GM12872 (cell line): ENCODE measurements around the gene PRICKLE3.

Experiments used
- TF ChIP-seq, protein P1 (sequence below): IDR thresholded peaks from 3 replicates; pipeline ENCODE4 v1.5.1; 2011; ENCODE audit warnings: low read depth, mild to moderate bottlenecking, low read length, moderate library complexity; ENCODE audit not compliant: insufficient read depth

PRICKLE3 gene, protein sequence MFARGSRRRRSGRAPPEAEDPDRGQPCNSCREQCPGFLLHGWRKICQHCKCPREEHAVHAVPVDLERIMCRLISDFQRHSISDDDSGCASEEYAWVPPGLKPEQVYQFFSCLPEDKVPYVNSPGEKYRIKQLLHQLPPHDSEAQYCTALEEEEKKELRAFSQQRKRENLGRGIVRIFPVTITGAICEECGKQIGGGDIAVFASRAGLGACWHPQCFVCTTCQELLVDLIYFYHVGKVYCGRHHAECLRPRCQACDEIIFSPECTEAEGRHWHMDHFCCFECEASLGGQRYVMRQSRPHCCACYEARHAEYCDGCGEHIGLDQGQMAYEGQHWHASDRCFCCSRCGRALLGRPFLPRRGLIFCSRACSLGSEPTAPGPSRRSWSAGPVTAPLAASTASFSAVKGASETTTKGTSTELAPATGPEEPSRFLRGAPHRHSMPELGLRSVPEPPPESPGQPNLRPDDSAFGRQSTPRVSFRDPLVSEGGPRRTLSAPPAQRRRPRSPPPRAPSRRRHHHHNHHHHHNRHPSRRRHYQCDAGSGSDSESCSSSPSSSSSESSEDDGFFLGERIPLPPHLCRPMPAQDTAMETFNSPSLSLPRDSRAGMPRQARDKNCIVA

DNA sequence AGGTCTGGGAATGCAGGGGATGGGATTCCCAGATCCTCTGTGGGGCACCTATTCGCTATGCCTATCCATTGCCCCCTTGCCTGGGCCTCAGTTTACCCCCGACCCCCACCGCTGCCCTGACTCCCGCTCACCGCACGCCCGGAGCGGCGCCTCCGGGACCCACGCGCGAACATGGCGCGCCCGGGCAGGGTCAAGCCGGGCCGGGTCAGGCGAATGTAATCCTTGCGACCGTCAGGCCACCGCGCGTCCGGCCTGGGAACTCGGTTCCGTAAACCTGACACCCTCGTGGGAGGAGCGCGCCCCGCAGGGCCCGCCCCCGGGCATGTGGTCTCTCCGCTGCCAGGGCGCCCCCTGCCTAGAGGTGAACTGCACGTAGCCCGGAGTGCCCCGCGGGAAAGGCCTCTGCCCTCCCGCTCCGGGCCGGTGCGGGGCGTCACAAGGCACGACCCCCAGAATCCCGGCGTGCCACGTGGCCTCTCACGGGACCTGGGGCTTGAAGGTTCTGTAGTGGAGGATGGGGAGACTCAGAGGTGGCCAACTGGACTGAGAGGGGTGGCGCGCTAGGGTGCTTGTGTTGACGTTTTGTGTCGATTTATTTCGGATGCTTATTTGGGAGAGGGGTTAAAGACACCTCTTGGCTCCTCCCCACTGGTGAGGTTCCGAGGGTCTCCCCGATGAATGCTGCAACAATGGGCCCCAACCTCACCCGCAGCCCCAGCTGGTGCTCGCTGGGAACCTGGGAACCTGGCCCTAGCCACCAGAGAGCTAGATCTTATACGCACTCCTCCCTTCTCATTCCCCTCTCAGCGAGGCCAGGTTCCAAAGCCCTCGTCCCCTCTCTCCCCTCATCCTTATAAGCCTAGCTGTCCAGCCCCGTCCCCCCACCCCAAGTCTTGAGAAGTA, at the start of gene PRICKLE3:
PRICKLE3 (minus strand) TSS at position 249 of the 903 bp plus-strand sequence; CDS start at position 173, 76 bp downstream.
- TF ChIP-seq, protein P1, sequence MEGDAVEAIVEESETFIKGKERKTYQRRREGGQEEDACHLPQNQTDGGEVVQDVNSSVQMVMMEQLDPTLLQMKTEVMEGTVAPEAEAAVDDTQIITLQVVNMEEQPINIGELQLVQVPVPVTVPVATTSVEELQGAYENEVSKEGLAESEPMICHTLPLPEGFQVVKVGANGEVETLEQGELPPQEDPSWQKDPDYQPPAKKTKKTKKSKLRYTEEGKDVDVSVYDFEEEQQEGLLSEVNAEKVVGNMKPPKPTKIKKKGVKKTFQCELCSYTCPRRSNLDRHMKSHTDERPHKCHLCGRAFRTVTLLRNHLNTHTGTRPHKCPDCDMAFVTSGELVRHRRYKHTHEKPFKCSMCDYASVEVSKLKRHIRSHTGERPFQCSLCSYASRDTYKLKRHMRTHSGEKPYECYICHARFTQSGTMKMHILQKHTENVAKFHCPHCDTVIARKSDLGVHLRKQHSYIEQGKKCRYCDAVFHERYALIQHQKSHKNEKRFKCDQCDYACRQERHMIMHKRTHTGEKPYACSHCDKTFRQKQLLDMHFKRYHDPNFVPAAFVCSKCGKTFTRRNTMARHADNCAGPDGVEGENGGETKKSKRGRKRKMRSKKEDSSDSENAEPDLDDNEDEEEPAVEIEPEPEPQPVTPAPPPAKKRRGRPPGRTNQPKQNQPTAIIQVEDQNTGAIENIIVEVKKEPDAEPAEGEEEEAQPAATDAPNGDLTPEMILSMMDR, result peak; percentile 38; the same call in 2 of the 3 replicates

DNA sequence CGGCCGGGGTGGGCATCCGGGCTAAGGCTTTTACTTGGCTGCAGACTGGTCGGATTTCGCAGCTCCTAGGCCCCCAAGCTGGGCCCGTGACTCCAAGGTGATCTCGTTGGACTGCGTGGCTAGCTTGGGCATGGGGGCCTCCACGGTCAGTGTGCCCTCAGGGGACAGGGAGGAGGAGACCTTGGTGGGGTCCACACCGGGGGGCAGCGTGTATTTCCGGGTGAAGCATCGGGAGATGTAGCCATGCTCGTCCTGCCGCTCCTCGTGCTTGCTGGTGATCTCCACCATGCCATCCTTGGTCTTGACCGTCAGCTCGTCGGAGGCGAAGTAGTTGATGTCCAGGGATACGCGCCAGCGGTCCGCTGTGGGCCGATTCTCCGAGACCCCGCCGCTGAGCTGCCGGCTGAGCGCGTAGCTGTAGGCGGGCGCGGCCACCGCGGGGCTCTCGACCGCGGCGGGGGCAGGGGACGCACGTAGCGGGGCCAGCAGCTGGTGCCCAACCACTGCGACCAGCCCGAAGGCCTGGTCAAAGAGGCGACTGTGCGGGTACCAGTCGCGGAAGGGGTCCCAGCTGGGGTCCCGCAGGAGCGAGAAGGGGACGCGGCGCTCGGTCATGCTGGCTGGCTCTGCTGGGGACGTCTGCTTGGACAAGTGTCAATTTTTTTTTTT, 47.8 kb upstream of the PRICKLE3 start:
- TF ChIP-seq, protein P1, result no peak

DNA sequence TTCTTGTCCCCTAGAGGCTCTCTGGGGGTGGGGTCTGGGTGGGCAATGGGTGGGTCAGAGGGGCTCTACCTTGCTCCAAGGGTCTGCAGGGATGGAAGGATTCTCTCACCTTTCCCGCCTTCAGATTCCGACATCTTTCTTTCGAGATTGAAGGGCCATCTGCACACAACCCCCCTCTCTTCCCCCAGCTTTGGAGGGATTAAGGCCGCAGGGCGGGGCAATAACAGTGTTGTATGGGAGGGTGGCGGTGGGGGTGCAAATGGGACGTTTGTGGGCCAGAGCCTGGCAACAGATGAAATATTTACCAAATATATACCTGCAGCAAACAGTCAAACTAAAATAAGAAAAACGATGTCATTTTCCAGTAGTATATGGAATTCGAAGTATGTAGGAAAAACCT, 47.0 kb upstream of the PRICKLE3 start, which contains the start of gene CACNA1F:
CACNA1F (minus strand) TSS at position 165 of the 400 bp plus-strand sequence; CDS start at position 134, 31 bp downstream.
- TF ChIP-seq, protein P1, result no peak

DNA sequence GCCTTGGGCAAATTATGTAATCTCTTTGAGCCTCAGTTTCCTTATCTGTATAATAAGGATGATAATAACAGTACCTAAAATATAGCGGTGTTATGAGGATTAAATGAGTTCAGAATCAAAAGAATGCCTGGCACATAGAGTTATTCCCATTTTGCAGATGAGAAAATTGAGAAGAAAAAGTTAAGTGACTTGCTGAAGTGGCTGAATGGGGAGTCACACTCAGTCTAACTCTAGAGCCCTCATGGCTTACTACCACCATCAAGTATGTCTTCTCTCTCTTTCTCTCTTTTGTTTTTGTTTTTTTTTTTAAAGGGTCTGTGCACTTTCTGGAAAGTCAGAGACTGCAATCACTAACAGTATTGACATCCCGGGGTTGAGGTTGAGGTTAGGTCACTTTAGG, 46.4 kb upstream of the PRICKLE3 start:
- TF ChIP-seq, protein P1, result no peak

DNA sequence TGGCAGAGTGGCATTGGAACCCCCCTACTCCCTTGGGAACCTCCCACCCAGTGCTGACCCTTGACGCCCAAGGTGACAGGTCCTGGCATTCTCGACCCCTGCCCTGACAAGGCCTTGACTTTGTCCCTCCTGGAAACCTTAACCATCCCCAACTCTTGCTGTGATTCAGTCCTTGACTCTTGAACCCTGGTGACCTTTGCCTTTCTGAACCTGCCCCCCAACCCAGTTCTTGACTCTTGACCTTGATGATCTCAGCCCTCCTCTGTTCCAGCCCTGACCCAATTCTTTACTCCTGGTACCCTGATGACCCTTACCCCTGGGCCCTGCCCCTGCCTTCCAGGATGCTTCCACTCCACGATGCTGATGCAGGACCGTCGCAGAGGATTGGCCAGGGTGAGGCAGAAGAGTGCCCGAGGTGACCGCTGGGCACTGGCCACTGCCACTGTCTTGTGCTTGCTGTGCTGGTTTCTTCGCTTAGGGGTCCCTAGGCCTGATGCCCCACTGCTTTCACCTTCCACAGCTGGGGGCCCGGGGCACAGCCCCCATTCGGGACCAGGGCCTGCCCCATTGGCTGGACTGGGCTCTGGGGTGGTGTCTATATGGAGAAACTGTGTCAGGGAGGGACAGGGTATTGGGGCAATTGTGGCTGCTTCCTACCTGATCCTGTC, 45.3 kb upstream of the PRICKLE3 start:
- TF ChIP-seq, protein P1, result no peak

DNA sequence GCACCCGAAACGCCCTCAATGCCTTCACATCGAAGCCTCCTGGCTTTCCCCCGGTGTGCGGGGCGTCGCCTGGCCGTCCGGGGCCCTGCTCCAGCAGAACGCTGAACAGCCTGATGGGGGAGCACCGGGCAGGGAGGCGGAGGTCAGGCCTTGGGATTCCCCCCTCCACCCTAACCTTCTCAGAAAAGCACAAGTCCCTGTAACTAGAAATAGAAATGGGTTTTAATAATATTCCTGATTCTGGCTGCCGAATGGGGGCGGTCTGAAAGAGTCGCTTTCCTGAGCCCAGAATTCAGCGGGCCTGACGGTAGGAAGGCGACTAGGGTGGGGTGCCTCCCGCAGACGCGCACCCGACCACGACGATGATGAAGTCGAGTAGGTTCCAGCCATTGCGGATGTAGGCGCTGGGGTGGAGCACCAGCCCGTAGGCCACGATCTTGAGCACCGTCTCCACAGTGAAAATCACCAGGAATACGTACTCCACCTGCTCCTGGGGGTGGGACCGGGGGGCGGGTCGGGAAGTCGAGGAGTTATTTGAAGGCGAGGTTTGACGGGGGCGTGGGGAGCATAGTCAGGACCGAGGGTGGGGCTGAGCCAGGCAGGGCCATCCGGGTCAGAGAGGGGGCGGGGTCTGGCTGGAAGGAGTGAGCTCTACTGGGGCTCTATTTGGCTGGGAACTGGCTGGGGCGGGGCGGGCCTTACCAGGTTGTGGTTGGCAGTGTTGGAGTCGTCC, 44.5 kb upstream of the PRICKLE3 start:
- TF ChIP-seq, protein P1, result peak; percentile 40
